Measurements from ENCODE around the gene CLP1. TPM values are rescaled to one million over a fixed set of nuclear protein-coding genes. Genes with fewer than 3 reads are reported as not detected.

The CLP1 gene
- polyA plus RNA-seq, 1 donor (not counting 4 experiments of a cell fraction or from before 2014, with no cell fraction given), result 25.0 TPM

GRCh38 chr11:57622263-57622662 is 35.3 kb upstream of the CLP1 start:
- no peaks in the 10 kb centered on the region for H3K79me2 ChIP-seq (ENCODE audit: control insufficient read depth, insufficient read depth, low read length)
- no peaks in the 10 kb centered on the region for H3K9me3 ChIP-seq (ENCODE audit: control insufficient read depth, low read depth, low read length)
- no peak overlapping the region for H3K4me2 ChIP-seq (ENCODE audit: control insufficient read depth, extremely low read depth, insufficient read depth, low read depth, low read length)
- H4K20me1 ChIP-seq (ENCODE audit: control insufficient read depth, extremely low read depth, insufficient read depth, low read length), result no peaks in the 10 kb centered on the region
- no peak overlapping the region for H2AFZ ChIP-seq (ENCODE audit: control insufficient read depth, low read length)
- no peaks in the 10 kb centered on the region for H3K27me3 ChIP-seq (ENCODE audit: control insufficient read depth, extremely low read depth, insufficient read depth, low read length)
- no peak for DNase-seq (ENCODE audit: low read depth, low spot score)
- FAIRE-seq, result no peak
- H3K4me3 ChIP-seq (ENCODE audit: control insufficient read depth in 2 of 3, extremely low read depth in 1 of 3, insufficient read depth in 2 of 3, low read depth in 1 of 3, low read length in 3 of 3), result no peak overlapping the region
- H3K4me1 ChIP-seq (ENCODE audit: control insufficient read depth, extremely low read depth, insufficient read depth, low read length), result no peaks in the 10 kb centered on the region
- no peak for TF ChIP-seq CTCF (optimal IDR thresholded peaks at IDR 0.05 in 1 of 3, IDR thresholded peaks at IDR 0.05 in 1 of 3, conservative IDR thresholded peaks at IDR 0.05 in 1 of 3; ENCODE audit: extremely low read depth in 1 of 3, insufficient read depth in 2 of 3, low read length in 3 of 3)
- no peak for TF ChIP-seq EZH2 (IDR thresholded peaks at IDR 0.05; ENCODE audit: low read length)
- no peaks in the 10 kb centered on the region for H3K9me1 ChIP-seq (ENCODE audit: control insufficient read depth, extremely low read depth, insufficient read depth, low read length)
- dilution Hi-C loops (cut with MboI; ENCODE audit: extremely low pct_ligation_motif_present, low sequenced_read_pairs), result no loop called here
- H3K36me3 ChIP-seq (ENCODE audit: control insufficient read depth in 2 of 2, extremely low read depth in 1 of 2, insufficient read depth in 2 of 2, low read length in 2 of 2), result no peaks in the 10 kb centered on the region
- H3K9ac ChIP-seq (ENCODE audit: control insufficient read depth, extremely low read depth, insufficient read depth, low read length), result no peak overlapping the region
- H3K27ac ChIP-seq (ENCODE audit: control insufficient read depth, insufficient read depth, low read length), result no peak overlapping the region

GRCh38 chr11:57624864-57625263 is 32.7 kb upstream of the CLP1 start:
- H3K36me3 ChIP-seq (ENCODE audit: control insufficient read depth in 2 of 2, extremely low read depth in 1 of 2, insufficient read depth in 2 of 2, low read length in 2 of 2), result no peaks in the 10 kb centered on the region
- no peak overlapping the region for H3K4me3 ChIP-seq (ENCODE audit: control insufficient read depth in 2 of 3, extremely low read depth in 1 of 3, insufficient read depth in 2 of 3, low read depth in 1 of 3, low read length in 3 of 3)
- no peak overlapping the region for H3K27ac ChIP-seq (ENCODE audit: control insufficient read depth, insufficient read depth, low read length)
- H3K4me1 ChIP-seq (ENCODE audit: control insufficient read depth, extremely low read depth, insufficient read depth, low read length), result no peaks in the 10 kb centered on the region
- no peak for TF ChIP-seq CTCF (optimal IDR thresholded peaks at IDR 0.05 in 1 of 3, IDR thresholded peaks at IDR 0.05 in 1 of 3, conservative IDR thresholded peaks at IDR 0.05 in 1 of 3; ENCODE audit: extremely low read depth in 1 of 3, insufficient read depth in 2 of 3, low read length in 3 of 3)
- no peak for TF ChIP-seq EZH2 (IDR thresholded peaks at IDR 0.05; ENCODE audit: low read length)
- no peaks in the 10 kb centered on the region for H3K9me3 ChIP-seq (ENCODE audit: control insufficient read depth, low read depth, low read length)
- no peaks in the 10 kb centered on the region for H3K79me2 ChIP-seq (ENCODE audit: control insufficient read depth, insufficient read depth, low read length)
- DNase-seq (ENCODE audit: low read depth, low spot score), result no peak
- no peak overlapping the region for H3K9ac ChIP-seq (ENCODE audit: control insufficient read depth, extremely low read depth, insufficient read depth, low read length)
- H3K9me1 ChIP-seq (ENCODE audit: control insufficient read depth, extremely low read depth, insufficient read depth, low read length), result no peaks in the 10 kb centered on the region
- no peaks in the 10 kb centered on the region for H4K20me1 ChIP-seq (ENCODE audit: control insufficient read depth, extremely low read depth, insufficient read depth, low read length)
- dilution Hi-C loops (cut with MboI; ENCODE audit: extremely low pct_ligation_motif_present, low sequenced_read_pairs), result no loop called here
- H2AFZ ChIP-seq (ENCODE audit: control insufficient read depth, low read length), result no peak overlapping the region
- no peak for FAIRE-seq
- H3K27me3 ChIP-seq (ENCODE audit: control insufficient read depth, extremely low read depth, insufficient read depth, low read length), result no peaks in the 10 kb centered on the region
- H3K4me2 ChIP-seq (ENCODE audit: control insufficient read depth, extremely low read depth, insufficient read depth, low read depth, low read length), result no peak overlapping the region
